GM18519 (cell line): ENCODE measurements around the gene RBFOX2.

Experiments
- ATAC-seq: cut with Tn5 transposase; IDR thresholded peaks from one replicate; pipeline ENCODE4 v1.9.1; 2021; ENCODE audit warnings: mild to moderate bottlenecking, moderate library complexity; ENCODE audit not compliant: unreplicated experiment, low FRiP score

Gene RBFOX2

GRCh38 chr22:35955546-35955945 is 73.1 kb downstream of the RBFOX2 start:
- ATAC-seq = no peak

- no peak for ATAC-seq
Observed at GRCh38 chr22:35952576-35952975, 76.0 kb downstream of the RBFOX2 start.

GRCh38 chr22:35950262-35950661 is 78.4 kb downstream of the RBFOX2 start:
- ATAC-seq = no peak

GRCh38 chr22:35949243-35949642 is 79.4 kb downstream of the RBFOX2 start:
- ATAC-seq = no peak

GRCh38 chr22:35947794-35948425 is 80.7 kb downstream of the RBFOX2 start:
- no peak for ATAC-seq

- ATAC-seq = no peak
Observed at GRCh38 chr22:35944458-35944857, 84.2 kb downstream of the RBFOX2 start.

GRCh38 chr22:35940166-35940565 is 88.5 kb downstream of the RBFOX2 start:
- no peak for ATAC-seq

- ATAC-seq = no peak
Observed at GRCh38 chr22:35938226-35938625, 90.4 kb downstream of the RBFOX2 start.

GRCh38 chr22:35930933-35931332 is 97.7 kb downstream of the RBFOX2 start:
- ATAC-seq = no peak

GRCh38 chr22:35928285-35928798 is 100.3 kb downstream of the RBFOX2 start:
- no peak for ATAC-seq

GRCh38 chr22:35923026-35923425 is 105.6 kb downstream of the RBFOX2 start:
- ATAC-seq = no peak

- no peak for ATAC-seq
Observed at GRCh38 chr22:35921777-35922176, 106.8 kb downstream of the RBFOX2 start.

- no peak for ATAC-seq
Observed at GRCh38 chr22:35921044-35921443, 107.6 kb downstream of the RBFOX2 start.

GRCh38 chr22:35919002-35919542 is 109.6 kb downstream of the RBFOX2 start:
- ATAC-seq = no peak

GRCh38 chr22:35918456-35918855 is 110.2 kb downstream of the RBFOX2 start:
- no peak for ATAC-seq

- no peak for ATAC-seq
Observed at GRCh38 chr22:35917651-35918050, 111.0 kb downstream of the RBFOX2 start.

- ATAC-seq = no peak
Observed at GRCh38 chr22:35915477-35916013, 113.1 kb downstream of the RBFOX2 start.

- no peak for ATAC-seq
Observed at GRCh38 chr22:35914665-35915476, 113.8 kb downstream of the RBFOX2 start.

- ATAC-seq = no peak
Observed at GRCh38 chr22:35914357-35914664, 114.3 kb downstream of the RBFOX2 start.

- ATAC-seq = no peak
Observed at GRCh38 chr22:35913925-35914324, 114.7 kb downstream of the RBFOX2 start.

- no peak for ATAC-seq
Observed at GRCh38 chr22:35912658-35913057, 116.0 kb downstream of the RBFOX2 start.
